SU-DHL-6 (cell line): Measurements from ENCODE around the gene IFNG-AS1.

ENCODE experiments used
- EZH2phosphoT487 ChIP-seq: fragments of 200-600 bp; sonication (generic), shearing (Covaris generic); conservative IDR thresholded peaks from 2 replicates; pipeline ENCODE4 v1.6.1; 2018; ENCODE audit warnings: mild to moderate bottlenecking, antibody characterized with exemption, low read length, moderate library complexity, mixed read lengths
- TF ChIP-seq, protein P1 (sequence below): fragments of 200-600 bp; sonication (generic); IDR thresholded peaks from one replicate; pipeline ENCODE4 v1.5.1; 2017; ENCODE audit warnings: antibody characterized with exemption, mild to moderate bottlenecking, low read length, moderate library complexity; ENCODE audit not compliant: insufficient read depth, poor library complexity, severe bottlenecking

DNA sequence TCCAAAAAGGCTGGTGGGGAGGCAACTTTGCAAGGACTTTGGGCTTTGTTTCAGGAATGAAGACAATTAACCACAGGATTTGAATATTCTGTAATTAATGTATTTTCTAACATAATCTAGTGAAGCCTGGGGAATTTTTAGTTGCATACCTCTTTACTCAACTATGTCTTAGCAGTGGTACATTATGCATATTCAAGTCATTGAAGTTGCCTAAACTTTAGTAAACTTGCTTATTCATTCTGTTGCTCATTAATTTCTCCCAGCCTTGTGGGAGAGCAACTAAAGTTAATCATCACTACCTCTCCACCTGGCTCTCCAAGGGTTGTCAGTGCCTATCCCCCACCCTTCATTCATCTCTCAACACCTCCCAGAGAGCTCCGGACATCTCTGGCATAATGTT, 54.2 kb downstream of the IFNG-AS1 start:
- TF ChIP-seq, protein P1, sequence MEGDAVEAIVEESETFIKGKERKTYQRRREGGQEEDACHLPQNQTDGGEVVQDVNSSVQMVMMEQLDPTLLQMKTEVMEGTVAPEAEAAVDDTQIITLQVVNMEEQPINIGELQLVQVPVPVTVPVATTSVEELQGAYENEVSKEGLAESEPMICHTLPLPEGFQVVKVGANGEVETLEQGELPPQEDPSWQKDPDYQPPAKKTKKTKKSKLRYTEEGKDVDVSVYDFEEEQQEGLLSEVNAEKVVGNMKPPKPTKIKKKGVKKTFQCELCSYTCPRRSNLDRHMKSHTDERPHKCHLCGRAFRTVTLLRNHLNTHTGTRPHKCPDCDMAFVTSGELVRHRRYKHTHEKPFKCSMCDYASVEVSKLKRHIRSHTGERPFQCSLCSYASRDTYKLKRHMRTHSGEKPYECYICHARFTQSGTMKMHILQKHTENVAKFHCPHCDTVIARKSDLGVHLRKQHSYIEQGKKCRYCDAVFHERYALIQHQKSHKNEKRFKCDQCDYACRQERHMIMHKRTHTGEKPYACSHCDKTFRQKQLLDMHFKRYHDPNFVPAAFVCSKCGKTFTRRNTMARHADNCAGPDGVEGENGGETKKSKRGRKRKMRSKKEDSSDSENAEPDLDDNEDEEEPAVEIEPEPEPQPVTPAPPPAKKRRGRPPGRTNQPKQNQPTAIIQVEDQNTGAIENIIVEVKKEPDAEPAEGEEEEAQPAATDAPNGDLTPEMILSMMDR, result no peak
- TF ChIP-seq EZH2phosphoT487, result no peak
